HG02571 (cell line): ENCODE results near the gene CA10.

ENCODE experiments used
- ATAC-seq: cut with Tn5 transposase; IDR thresholded peaks from one replicate; pipeline ENCODE4 v1.9.1; 2021; ENCODE audit warnings: mild to moderate bottlenecking, moderate library complexity; ENCODE audit not compliant: unreplicated experiment

Gene CA10

DNA sequence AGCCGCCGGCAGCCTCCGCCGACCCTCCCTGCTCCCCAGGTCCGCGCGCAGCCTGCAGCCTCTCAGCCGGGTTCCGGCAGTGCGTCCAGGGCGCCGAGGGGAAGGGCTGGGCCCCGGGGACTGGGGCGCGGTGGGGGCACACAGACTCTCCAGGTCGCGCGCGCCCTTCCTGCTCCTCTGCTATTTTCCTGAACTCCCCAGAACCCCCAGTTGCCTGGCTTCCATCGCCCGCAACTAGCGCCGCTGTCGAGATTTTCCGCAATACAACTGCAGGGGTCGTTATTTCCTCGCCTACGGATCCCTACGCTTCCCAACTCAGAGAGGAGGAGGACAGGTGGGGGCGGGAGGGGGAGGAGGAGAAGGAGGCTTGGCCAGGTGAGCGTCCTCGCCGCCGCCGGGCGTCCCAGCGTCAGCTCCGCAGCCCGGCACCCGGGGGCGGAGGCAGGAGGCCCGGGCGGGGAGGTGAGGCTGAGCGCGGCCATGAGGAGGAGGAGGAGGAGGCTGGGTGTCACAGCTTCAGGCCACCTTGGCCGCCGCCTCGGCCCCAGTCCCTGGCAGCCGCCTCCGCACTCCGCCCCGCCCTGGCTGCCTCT, at the start of gene CA10:
Gene CA10, minus strand, starts transcription at position 265 of the 593 bp plus-strand sequence.
- no peak for ATAC-seq

DNA sequence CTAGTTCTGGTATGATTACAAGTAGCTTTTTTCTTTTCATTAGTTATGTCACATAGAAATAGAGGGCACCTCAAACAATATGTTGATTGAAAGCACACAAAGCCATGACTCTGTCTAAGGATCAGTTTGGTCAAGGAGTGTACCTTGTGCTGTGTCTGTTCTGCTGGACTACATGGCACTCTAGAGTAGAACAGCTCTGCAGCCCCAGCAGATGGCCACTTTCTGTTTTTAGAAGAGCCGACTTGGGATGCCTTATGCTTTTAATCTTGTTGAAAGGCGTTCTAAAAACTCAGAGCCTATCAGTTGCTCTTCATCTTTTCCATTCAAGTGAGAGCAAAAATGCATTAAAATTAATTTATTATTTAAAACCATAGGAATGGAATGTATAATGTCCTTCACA, 49.3 kb upstream of the CA10 start:
- ATAC-seq, result no peak

DNA sequence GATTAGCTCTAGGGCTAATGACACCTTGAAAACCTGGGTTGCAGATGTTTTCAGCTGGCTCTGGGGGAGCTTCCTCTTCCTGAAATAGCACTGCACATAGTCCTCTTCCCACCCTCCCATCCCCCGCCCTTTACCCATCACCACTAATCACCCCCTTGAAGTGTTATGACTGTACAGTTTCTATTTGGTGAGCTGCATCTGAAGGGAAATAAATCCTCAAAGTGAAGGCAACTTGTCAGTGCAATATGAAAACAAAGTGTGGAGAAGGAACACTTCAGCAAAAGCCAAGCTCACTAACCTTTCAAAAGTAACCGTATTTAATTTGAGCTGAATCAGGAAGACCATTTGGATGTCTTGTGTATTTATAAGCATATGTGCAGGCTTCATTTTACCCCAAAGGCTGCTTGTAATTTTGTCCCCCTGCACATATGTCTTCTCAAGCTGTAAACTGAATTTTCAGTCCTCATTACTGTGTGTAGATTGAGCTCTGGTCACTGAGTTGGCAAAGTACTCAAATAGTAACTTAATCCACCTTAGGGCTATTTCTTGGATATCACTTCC, 44.1 kb upstream of the CA10 start:
- ATAC-seq, result no peak

DNA sequence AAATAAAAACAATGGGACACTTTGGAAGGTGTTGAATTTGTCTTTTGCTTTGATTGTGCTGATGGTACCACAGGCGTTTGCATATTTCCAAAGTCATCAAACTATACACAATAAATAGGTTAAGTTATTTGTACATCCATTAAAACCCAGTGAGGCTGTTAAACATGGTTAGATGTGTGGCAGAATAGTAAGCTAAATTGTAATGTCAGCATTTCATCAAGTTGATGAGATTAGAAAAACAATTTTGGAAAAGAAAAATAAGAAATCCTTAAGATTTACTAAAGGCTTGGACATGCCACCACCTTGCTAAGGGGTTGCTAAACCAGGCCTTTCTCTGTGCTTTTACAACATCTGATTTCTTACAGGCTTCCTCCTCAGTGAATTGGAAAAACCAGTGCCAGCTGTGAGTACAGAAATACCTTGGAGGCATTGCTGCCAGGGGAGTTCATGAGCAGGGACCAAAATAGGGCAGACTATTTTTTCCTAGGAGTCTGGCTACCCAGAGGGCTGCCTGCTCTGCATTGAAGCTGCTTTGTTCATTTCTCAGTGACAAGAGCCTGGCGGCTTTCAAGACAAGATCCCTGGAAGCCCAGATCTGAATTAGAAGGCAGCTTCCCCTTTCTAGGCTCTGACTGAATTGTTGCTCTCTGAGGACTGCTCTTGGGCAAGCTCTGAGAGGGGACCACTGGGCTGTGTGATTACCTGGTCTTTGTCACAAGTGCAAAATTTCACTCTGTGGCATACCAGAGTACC, 43.4 kb upstream of the CA10 start:
- no peak for ATAC-seq

DNA sequence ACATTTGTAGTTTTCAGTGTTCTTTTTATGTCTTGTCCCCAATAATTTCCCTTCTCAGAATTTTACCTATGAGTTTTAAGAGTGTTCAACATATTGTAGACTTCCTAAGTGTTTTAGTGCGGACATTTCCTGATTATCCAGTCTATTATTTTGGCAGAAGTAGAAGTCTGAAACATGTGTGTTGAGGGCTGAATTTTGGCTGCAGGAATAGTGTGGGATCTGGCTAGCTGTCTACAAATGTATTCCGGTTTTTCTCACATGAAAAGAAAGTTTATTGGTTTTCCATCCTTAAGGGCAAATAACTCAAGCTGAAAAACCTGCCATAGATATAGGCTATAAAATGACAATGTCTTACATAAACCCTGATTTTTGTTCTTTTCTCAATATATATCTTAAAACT, 33.0 kb upstream of the CA10 start:
- ATAC-seq, result no peak

DNA sequence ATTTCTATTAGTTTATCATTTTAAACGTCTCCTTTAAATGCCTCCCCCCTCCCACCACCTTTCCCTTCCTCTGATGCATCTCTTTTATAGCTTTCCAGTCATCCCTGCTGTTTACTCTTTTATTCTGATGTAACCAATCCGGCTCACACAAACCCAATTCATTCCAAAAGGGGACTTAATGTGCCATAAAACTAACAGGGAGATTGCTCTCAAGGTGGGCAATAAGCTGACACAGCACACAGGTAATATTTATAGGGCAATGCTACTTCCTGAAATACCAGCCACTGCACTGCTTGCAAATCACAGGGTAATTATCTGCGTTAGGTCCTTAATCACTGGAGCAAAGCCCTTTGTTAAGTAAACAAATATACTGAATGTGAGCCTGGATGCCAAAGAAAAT, 23.3 kb upstream of the CA10 start:
- ATAC-seq, result no peak

DNA sequence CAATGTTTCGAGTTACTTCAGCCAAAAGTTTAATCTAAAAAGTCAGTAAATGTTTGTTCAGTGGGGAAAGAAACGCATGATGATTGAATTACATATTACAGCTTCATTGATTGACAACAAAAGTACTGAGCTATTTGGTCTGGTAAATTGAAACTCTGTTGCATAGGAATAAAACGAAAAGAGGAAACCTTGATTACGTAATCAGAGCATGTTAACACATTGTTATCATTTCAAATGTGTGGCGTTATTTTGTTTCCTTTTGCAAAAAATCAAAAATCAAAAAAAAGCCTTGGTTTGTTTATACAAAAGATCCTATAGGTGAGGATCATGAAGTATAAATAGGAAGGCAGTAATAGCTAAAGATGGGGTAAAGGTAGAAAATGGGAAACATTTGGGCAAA, 19.5 kb upstream of the CA10 start:
- ATAC-seq, result no peak

DNA sequence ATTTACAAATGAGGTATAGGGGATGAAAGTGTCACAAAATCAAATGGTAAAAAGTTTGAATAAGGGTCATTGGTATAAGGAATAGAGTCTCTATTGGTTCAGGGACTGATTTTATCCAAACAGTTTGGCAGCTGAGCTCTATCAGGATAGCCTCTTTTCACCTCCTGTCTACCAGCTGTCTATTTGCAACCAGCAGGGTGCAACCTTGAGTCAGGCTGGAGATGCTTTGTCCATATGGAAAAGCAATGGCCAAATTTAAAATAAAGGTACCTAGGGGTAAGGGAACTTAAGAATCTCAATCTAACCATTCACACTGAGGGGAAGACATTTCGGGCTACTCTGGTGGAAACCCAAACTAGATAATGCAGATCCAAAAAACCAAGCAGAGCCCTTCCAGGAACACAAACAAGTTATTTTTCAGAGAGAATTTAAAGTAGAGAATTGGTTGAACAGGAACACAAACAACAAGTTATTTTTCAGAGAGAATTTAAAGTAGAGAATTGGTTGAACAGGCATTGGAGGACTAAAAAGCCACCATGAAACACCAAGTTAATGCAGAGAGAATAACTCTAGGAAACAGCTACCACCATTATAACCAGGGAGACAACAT, 12.6 kb upstream of the CA10 start:
- no peak for ATAC-seq

DNA sequence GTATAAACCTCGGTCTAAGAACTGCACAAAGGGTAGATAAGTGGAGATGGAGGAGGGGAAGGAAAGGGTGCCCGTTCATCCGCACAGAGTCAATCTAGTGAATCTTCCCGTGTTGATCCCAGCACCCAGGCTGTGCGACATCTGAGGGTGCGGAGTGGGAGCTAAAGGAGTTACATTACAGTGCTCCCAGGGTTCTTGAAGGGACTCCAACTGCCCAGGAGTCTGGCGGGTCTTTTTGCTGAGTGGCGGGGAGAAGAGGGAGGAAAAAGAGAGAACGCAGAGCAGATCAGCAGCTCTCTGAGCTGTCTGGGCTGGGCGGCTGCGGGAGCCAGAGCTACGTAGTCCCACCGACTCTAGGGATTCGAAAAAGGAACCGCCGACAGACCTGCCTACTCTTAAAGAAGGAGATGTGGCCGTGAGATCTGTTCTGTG, 1.6 kb upstream of the CA10 start:
- no peak for ATAC-seq

DNA sequence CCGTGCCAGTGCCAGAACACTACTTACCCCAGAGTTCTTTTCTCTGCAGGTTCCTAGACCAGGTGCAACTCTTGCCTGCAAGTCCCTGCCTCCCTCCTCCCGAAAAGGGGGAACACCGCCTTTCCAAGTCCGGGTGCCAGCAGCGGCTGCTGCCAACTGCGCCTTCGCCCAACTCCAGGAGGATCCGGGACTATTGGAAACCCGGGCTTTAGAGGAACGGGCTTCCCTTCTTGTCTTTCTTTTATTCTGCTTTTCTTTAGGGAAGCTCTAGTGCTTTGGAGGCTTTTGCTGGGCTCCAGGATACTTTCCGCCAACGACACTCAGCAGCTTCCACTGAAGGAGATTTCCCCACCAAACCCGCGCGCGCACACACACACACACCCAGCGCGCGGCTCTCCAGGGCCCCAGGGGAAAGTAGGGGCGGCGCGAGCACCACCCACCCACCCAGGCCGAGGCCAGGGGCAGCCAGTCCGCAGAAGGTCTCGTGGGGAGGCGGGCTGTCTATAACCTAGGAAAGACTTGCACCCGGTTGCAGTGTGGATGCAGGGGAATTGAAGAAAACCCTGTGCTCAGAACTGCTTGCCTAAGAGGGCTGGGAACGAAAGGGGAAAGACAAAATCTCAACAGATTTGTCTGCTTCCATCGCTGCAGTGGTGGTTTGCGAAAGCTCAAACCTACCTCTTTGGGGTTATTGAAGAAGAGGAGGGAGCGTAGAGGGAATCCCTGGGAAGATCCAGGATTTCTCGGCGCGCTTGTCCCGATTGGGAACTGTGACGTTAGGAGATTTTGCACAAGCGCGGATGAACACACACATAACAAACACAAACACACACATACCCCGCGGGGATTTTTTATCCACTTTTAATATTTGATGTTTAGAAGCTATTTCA, 977 bp upstream of the CA10 start:
- ATAC-seq, result no peak

DNA sequence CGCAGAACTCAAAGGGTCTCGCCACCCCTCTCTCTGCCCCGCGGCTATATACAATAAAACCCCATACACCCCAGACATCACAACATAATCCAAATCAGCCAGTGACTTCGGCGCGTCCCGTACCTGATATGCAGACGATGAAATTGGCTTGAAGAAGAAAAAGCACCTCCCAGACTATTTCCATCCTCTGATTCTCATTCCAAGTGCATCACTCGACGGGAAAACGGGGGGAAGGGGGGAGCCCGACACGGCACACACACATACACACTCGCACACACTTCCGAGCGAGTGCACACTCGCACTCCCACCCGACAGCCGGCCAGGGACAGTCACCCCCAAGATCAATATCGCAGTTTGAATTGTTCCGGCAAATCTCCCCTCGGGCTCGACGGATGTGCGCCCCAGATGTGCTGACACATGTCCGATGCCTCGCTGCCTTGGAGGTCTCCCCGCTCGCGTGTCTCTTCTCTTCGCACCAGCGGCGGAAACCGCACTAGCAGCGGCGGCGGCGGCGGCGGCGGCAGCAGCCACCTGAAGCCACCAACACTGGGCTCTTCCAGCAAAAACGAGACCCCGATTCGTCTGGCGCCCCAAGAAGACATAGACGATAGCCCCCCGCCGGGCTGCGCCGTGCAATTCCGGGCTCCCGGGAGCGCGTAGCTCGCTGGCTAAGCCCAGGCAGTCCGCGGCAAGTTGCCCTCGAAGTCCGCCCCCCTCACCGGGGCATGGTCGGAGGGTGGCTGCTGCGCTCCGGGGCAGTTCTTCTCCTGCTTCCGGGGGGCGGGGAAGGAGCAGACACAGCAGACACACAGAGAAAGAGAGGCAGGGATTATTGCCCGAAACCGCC, 688 bp downstream of the CA10 start:
- no peak for ATAC-seq

DNA sequence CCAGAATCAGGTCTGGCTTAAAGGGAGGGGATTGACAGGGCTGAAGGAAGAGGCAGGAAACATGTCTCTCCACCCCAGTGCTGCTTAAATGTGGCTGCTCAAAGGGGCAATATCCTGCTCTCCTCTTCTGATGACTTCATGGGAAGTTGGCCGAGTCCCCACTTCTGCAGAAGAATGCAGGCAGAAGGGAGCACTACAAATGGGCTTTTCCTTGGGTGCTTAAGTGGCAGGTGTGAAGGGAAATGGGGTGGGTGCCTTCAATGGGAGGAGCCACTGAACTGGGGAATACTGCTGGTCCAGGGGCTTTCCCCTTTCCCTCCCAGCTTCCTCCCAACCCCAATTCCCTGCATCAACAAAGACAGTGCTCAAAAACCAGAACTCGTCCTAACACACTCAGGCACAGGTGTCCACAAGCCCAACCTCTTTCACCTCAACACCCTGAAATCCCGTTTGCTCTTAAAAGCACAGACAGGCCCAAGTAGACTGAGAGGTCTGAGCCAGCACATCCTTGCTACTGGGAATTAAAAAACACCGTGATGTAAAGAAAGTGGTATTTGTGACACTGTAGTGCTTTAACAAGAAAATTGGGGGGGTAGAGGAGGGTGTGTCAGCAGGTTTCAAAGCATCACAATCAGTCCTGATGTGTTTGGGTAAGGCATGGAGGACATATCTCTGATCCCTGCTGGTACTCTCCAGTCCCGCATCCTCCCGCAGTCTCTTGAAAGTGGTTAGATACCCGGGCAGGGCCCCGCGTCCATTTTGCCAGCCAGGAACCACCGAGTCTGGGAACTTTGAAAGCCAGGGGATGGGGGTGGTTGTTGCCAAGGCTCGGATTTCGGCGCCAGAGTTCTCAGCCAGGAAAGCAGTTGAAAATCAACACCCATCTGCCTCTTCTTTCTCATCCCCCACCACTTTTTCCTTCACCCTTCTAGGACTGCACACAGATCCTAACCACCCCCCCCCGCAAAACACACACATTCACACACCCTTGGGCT, 1.6 kb downstream of the CA10 start:
- no peak for ATAC-seq

DNA sequence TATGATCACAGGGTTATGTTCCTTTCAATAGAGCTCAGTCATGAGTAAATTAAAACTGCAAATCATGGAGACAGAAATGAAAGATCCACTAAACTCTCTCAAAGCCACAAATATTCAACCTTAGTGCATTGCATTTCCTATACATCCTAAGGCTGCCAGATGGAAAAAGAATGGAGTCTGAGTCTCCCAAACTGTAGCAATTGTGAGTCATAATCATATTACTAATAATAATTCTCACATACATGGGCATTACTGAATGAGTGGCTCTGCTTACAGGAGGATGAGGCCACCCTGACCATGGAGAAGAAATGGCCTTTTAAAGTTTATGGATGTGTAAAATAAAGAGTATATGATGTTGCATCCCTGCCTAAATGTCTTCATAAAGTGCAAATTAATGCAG, 3.2 kb downstream of the CA10 start:
- no peak for ATAC-seq

DNA sequence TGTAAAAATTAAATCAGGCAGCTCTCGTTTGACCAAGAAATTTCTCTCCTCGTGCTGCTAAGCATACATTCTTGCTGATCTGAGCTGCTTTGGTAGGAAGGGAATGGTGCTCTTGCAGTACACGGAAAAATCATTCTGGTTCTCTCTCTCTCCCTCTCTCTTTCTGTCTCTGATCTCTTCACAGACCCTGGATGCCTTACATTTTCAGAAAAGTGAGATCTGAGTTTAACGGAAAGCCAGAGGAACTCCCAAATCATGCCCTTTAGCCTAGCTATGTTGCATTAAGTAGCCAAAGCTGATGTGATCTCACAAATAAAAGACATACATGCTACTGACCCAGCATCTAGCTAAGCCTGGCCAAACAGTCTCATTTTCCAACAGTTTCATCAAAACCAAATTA, 4.0 kb downstream of the CA10 start:
- no peak for ATAC-seq

DNA sequence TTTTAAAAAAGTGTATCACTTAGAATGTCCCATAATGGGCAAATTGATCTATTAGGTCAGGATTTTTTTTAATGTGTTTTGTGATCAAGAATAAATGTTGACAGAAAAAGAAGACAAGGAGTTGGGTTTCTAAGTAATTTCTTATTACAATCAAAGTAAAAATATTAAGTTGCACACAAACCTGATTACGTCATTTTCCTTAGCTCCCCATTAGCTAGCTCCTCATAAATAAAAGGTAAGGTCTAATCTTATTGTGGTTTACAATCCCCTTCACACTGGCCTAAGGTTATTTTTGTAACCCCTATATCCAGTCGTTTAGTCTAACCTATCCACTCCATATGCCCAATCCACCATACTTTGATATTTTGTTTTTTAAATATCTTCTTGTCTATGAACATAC, 7.6 kb downstream of the CA10 start:
- ATAC-seq, result no peak

DNA sequence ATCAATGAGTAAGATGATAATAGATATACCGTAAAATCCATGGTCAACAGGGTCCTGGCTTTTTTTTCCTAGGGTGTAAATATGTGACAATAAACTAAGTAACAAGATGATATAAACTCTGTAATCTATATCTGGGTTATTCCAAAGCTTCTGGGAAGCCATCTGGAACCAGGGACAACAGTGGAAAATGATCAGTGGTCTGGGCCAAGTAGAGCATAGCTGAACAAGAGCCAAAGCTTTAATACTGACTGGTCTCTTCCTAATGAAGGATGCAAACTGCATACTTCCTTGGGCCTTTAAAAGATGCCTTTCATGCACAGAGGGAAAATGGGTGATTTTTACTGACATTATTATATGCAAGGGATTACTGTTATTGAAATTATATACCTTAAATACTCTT, 8.9 kb downstream of the CA10 start:
- ATAC-seq, result no peak

DNA sequence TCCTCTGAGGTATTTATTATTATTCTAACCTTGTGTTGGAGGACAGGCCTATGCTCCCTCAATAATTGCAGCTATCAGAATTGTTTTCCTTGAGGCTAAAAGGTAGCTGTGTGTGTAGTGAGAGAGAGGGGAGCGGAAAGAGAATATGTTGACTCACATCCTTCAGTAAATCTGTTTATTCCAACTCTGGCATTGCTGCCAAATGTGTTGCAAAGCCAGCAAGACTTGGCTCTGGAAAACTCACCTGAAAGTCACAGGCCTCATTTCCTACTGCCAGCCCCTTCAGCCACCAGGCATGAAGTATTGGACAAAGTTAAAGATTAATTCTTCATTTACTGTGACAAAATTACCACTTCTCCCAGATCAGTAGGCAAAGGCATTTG, 9.6 kb downstream of the CA10 start:
- no peak for ATAC-seq

DNA sequence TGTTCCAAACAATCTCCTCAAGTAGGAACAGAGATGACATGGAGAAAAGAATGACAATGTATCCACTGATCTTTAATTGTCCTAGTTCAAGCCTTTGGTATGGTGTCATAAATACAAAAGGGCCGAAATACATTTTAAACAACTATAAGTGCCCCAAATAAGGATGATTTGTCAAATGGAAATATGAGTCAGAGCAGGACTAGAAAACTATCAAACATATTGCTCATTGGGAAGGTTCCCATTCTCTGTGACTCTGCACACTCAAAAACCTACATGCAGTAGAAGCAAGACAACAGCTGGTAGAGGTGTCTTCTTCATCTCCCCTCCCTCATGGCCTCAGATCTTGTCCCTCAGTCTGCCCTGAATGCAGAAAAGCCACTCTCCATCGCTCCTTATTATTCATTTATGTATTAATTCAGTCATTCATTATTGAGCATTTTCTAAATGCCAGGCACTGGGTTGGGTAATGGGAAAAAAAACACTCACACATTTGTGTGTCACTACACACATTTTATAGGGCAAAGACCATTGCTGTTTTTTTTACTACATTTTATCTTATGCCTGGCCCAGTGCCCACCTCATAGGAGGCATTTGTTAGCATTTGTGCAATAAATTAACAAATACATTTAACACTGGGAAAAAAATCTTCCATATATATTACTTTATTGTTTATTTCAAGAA, 10.1 kb downstream of the CA10 start:
- ATAC-seq, result no peak
